Liver (tissue), 9 donors: Measurements from ENCODE around the gene PDRG1. TPM values are rescaled to one million over a fixed set of nuclear protein-coding genes. Genes with fewer than 3 reads are reported as not detected.

Source experiments
- DNase-seq: peaks from one replicate; pipeline ENCODE4 v3.0.0-alpha.2; 2017; ENCODE audit warnings: low spot score
- H3K27ac ChIP-seq, 2 donors: one replicate each; pipeline ENCODE4 v1.7.0; 2013; ENCODE audit warnings: inconsistent platforms in 2 of 2, low read length in 2 of 2, control low read depth in 1 of 2, low read depth in 1 of 2, mild to moderate bottlenecking in 1 of 2
- H3K27me3 ChIP-seq, 4 donors: one replicate each; pipeline versions ENCODE4 v1.6.1 to v1.7.0; 2013; ENCODE audit warnings: low read length in 3 of 4, inconsistent platforms in 1 of 4, mild to moderate bottlenecking in 1 of 4, moderate library complexity in 1 of 4; ENCODE audit not compliant: control insufficient read depth in 4 of 4, insufficient read depth in 4 of 4
- H3K36me3 ChIP-seq, 4 donors: one replicate each; pipeline versions ENCODE4 v1.6.1 to v1.7.0; 2013; ENCODE audit warnings: low read length in 3 of 4, mild to moderate bottlenecking in 3 of 4, low read depth in 1 of 4, moderate library complexity in 1 of 4; ENCODE audit not compliant: control insufficient read depth in 4 of 4, insufficient read depth in 3 of 4
- H3K4me1 ChIP-seq, 4 donors: one replicate each; pipeline versions ENCODE4 v1.6.1 to v1.7.0; 2013; ENCODE audit warnings: low read length in 3 of 4, mild to moderate bottlenecking in 3 of 4, moderate library complexity in 1 of 4; ENCODE audit not compliant: control insufficient read depth in 4 of 4, insufficient read depth in 4 of 4
- H3K4me3 ChIP-seq, 3 donors: one replicate each; pipeline versions ENCODE4 v1.6.1 to v1.7.0; 2013; ENCODE audit warnings: low read length in 3 of 3, control low read depth in 1 of 3, low read depth in 1 of 3, mild to moderate bottlenecking in 1 of 3
- H3K9ac ChIP-seq, 2 donors: one replicate each; pipeline ENCODE4 v1.7.0; 2013; ENCODE audit warnings: low read length in 2 of 2, mild to moderate bottlenecking in 2 of 2, moderate library complexity in 2 of 2, control low read depth in 1 of 2, low read depth in 1 of 2
- H3K9me3 ChIP-seq, 4 donors: one replicate each; pipeline versions ENCODE4 v1.6.1 to v1.7.0; 2013; ENCODE audit warnings: low read length in 3 of 4; ENCODE audit not compliant: control insufficient read depth in 4 of 4
- CTCF ChIP-seq: fragments of 150-350 bp; IDR thresholded peaks from 2 replicates; pipeline ENCODE4 v1.5.1; 2017; ENCODE audit warnings: improper control_type of control experiment, low read depth, low read length; ENCODE audit not compliant: missing input control
- HNF4G ChIP-seq: IDR thresholded peaks from 2 replicates; pipeline ENCODE4 v1.6.1; 2016; ENCODE audit warnings: antibody characterized with exemption
- JUND ChIP-seq, 2 donors: IDR thresholded peaks; 2 replicates each; pipeline ENCODE4 v1.6.1; 2016; ENCODE audit warnings: antibody characterized with exemption in 2 of 2
- MAX ChIP-seq: IDR thresholded peaks from 2 replicates; pipeline ENCODE4 v1.6.1; 2016; ENCODE audit warnings: antibody characterized with exemption
- NR2F2 ChIP-seq: IDR thresholded peaks from 2 replicates; pipeline ENCODE4 v1.6.1; 2016; ENCODE audit warnings: antibody characterized with exemption
- YY1 ChIP-seq: IDR thresholded peaks from 2 replicates; pipeline ENCODE4 v1.6.1; 2016; ENCODE audit warnings: antibody characterized with exemption, mild to moderate bottlenecking
- ZBTB33 ChIP-seq: IDR thresholded peaks from 2 replicates; pipeline ENCODE4 v1.6.1; 2016; ENCODE audit warnings: antibody characterized with exemption
- WGBS: extraction: QIAGEN DNeasy Blood & Tissue Kit; methylation state at CpG from one replicate; pipeline ENCODE4 v1.1.7; 2013; 5-methylcytosine and 5-hydroxymethylcytosine counted together
- polyA plus RNA-seq, 2 donors: library from polyadenylated mRNA; stranded (reverse) in 1 of 2; unstranded in 1 of 2; fragments of 200-250 nt in 1 of 2; fragments of >200 nt in 1 of 2; fragmentation: Nextera tagmentation in 1 of 2; extraction: Ambion mirVana in 1 of 2; gene quantifications; one replicate each; pipeline versions ENCODE4 v1.2.1 to v1.2.3, GENCODE V29; 2013 to 2015
- total RNA-seq, 2 donors: library from RNA; depleted of rRNA; stranded (reverse); fragments of >200 nt; gene quantifications; one replicate each; pipeline ENCODE4 v1.2.3, GENCODE V29; 2014
- donor health status: healthy.
- donor health status: healthy.
- donor health status: healthy.
- donor health status: healthy.
- donor health status: healthy.

The PDRG1 gene
- total and polyA plus RNA-seq, 4 donors: 2.2 to 8.0 (median 3.6) TPM

- no peak overlapping the region for H3K27ac ChIP-seq
- H3K9ac ChIP-seq: no peak overlapping the region
- no peak for DNase-seq
- no peak for TF ChIP-seq ZBTB33
- H3K4me3 ChIP-seq: no peak overlapping the region
- no peaks in the 10 kb centered on the region for H3K4me1 ChIP-seq
- H3K36me3 ChIP-seq: no peaks in the 10 kb centered on the region
- no peaks in the 10 kb centered on the region for H3K27me3 ChIP-seq
- H3K9me3 ChIP-seq: no peaks in the 10 kb centered on the region
- WGBS: 83% methylated on average over 4 of the region's 4 CpGs
Observed at GRCh38 chr20:31910071-31910803, 41.6 kb downstream of the PDRG1 start.

- TF ChIP-seq HNF4G: no peak
- no peak for TF ChIP-seq YY1
- WGBS: 89% methylated on average over 17 of the region's 17 CpGs
- no peak for DNase-seq
Observed at GRCh38 chr20:31909253-31910070, 42.4 kb downstream of the PDRG1 start.

GRCh38 chr20:31908424-31908823, 43.4 kb downstream of the PDRG1 start:
- Histone ChIP-seq H3K4me1 (no peaks in the 10 kb centered on the region), H3K4me3 (no peak overlapping the region), H3K36me3 (no peaks in the 10 kb centered on the region), H3K27ac (no peak overlapping the region), H3K27me3 (no peaks in the 10 kb centered on the region), H3K9ac (no peak overlapping the region), H3K9me3 (no peaks in the 10 kb centered on the region)
- no peak for DNase-seq
- 83% methylated on average over 11 of the region's 11 CpGs for WGBS
- TF ChIP-seq MAX (no peak), NR2F2 (no peak), JUND (IDR thresholded peaks at IDR 0.05) (no peak), CTCF (no peak), ZBTB33 (no peak)

More at GRCh38 chr20:31909253-31910070, 42.4 kb downstream of the PDRG1 start:
- no peaks in the 10 kb centered on the region for H3K4me1 ChIP-seq
- no peak overlapping the region for H3K4me3 ChIP-seq
- H3K36me3 ChIP-seq: no peaks in the 10 kb centered on the region
- no peaks in the 10 kb centered on the region for H3K9me3 ChIP-seq
- no peak overlapping the region for H3K9ac ChIP-seq
- H3K27ac ChIP-seq: no peak overlapping the region
- H3K27me3 ChIP-seq: no peaks in the 10 kb centered on the region
